HG02973 (cell line): Measurements from ENCODE around the gene SINHCAF.

Experiments
- ATAC-seq: cut with Tn5 transposase; IDR thresholded peaks from one replicate; pipeline ENCODE4 v1.9.1; 2021; ENCODE audit warnings: moderate library complexity; ENCODE audit not compliant: unreplicated experiment

Gene SINHCAF

DNA sequence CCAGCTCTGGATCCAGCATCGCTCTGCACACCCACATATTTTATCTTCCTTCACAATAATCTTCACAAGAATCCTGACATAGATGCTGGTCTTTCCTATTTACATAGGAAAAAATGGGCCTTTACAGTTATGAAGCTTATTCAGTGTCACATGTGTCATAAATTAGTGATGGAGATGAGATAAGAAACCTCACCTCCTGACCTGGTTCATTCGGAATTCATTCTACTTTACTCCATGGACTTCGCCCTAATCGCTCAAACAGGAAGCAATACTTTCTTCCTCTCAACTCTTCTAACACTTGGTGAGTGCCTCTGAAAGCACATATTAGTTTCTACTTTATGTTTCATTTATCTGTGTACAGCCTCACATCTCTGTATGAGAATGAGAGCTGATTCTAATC lies 12.0 kb upstream of the SINHCAF start:
- ATAC-seq, result no peak

DNA sequence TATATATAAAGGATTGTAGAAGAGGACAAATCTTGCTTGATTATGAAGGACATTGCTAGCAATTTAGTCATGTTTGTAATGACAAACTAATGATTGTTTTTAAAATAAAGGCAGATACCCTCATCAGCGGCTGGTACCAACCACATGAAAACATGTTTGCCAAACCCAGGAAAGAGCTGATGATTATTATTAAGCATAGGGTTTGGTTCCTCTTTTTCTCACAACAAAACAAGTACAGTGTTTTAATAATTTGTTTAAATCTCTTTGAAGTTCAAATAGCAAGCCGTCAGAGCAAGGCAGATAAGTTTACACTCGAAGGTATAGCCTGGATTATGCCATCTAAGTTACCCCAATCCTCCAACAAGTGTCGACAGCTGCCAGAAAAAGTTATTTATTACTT lies 5.3 kb upstream of the SINHCAF start:
- ATAC-seq, result no peak

DNA sequence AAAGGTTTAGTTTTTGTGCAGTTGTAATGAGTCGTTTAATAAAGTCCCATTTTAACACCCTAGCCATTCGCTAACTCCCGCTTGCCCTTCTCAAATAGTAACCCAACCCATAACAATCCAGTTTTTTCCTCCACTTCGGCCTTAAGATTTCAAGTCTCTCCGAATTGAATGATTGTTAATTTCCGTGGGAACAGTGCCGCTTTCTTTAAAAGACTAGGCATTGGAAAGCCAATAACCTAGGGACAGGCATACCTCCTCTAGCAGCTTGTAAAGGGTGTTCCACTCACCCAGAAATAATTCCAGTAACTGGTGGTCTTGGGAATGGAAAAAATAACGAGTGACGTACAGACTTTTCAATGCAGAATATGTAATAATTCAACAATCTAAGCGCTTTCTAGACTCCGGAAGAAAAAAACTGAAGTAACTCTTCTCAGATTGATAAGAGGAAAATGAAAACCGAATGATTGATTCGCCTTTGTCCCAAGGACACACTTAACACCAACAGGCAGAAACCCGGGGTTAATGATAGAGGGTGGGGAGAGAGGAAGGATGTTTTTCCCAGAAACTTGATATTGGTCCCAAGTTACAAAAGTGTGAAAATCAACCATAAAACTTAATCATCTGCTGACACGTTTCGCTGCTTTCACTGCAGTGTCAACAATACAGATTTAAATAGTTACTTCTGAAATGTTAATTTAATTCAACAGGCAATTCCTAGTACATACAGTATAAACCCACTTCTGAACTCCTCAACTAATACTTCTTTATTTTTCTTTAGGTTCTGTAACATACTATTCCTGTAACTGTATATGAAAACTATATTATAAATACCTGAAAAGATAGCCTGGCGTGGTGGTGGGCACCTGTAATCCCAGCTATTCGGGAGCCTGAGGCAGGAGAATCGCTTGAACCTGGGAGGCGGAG lies 1.0 kb upstream of the SINHCAF start:
- no peak for ATAC-seq

DNA sequence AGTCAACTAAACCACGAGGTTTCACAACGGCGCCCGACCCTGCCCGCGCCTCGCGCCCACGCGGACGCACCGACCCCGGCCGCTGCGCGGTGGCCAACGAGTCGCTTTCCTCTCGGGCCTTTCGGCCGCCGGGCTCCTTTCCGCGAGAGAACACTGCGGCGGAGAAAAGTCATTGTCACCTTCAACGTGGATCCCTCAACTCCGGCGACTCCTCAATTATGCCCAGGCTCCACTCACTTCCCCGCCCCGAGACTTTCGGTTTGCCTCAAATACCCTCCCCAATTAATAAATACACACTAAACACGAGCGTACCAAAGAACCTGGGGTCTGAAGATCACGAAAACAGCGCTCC lies 450 bp downstream of the SINHCAF start:
- ATAC-seq, result no peak

DNA sequence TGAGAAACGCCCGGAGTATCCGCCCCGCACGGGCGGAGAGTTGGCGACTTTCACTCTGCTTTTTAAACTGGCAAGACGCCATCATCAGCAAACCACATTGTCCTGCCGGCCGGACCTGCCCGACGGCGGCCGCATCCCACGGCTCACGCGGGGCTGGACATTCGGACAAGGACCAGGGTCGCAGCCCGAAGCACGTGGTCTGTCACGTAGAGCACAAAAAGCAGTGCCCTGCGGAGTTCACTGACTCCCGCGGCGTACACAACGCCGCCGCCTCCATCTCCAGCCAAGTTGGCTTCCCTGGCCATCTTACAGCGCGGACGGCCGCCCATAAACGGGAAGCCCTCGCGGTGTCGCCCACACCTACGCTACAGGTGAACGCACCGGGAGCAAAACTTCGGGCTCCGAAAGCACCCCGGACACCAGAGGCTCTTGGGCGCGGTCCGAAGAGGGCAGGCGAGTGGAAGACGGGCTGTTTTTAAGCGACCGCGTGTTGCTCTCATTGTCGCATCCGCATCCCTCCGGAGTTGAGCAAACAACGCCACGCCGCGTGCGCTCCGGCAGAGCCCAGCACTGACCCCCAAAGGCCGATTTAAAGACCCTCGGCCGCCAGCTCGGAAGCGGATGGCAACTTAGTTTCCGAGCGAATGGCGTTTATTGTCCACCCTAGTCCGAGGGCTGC lies 966 bp downstream of the SINHCAF start:
- ATAC-seq, result no peak

DNA sequence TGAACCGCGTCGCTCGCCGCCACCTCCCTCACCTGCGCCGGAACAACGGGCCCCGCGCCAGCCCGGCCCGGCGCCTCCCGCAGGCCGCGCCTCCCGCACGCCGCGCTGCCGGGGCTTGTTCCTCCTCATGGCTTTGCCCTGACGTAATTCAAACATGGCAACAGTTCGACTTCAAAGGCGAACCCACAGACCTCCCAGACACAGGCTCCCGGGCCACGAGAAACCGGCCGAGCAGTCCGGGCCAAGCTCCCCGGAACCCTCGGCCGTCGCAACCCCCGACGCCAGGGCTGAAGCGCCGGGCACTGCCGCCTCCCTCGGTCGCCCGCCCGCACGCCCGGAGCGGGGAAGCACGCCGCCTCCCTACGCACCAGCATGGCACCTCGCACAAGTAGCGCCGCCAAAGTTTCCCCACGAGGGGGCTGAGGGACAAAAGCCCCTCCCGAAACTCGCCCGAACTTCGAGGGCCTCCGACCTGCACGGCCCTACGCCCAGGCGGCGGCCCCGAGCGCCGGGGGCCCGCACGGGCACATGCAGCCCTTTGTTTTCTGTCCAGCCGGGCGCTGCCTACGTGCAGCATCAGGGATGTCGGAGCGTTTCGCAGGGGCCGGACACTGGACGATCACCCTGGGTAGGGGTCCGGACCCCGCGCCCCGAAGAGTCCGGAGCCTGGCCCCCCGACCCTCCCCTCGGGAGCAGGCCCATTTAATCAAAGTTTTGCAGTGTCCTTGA lies 1.7 kb downstream of the SINHCAF start:
- peak; percentile 24 for ATAC-seq

DNA sequence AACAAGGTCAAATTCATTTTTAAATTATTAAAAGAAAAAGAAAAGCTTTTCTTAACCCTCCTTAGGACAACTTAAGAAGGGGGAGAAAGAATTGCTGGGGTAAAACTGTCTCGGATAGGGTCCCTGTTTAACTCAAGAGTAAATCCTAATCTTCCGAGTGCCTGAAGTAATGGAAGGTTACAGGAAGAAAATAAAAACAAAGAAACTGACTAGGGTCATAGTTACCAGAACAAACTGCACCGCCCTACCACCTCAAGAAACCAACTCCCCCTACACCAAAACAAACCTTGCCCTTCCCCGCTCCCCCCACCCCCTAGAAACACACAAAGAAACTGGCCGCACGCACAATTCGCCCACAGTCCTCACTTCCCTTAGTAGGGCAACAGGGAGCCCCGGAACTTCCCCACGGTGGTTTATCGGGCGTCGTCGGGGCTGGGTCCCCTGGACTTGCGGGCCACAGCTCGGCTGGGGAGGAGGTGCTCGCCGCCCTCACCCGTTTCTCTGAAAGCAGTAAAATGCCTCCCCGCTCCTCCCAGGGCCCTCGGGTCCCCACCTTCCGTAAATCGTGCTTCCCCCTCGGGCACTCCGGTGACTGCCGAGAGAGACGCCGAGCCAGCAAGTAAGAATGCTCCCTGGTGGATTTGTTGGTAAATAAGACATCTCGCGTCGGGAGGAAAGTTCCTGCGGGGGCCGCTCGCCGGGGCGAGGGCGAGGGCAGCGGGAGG lies 2.4 kb downstream of the SINHCAF start:
- peak; percentile 18 for ATAC-seq

DNA sequence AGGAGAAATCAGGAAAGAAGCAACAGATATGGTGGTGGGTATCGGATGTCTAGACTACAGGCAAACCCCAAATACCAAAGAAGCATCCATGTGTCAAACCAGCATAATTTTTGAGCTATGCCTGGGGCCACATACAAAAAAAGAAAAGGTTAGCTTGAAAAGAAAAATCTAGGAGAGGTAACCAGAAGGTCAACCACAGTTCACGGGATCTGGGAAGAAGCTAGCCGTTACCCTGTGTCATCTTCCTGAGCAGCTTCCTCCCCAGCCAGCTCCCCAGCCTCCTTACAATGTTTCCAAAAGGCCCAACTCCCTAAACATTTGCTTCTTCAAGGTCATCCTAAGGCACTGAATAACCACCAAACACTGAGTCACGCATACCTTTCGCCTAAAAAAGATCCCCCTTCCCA lies 3.1 kb downstream of the SINHCAF start:
- ATAC-seq, result no peak

DNA sequence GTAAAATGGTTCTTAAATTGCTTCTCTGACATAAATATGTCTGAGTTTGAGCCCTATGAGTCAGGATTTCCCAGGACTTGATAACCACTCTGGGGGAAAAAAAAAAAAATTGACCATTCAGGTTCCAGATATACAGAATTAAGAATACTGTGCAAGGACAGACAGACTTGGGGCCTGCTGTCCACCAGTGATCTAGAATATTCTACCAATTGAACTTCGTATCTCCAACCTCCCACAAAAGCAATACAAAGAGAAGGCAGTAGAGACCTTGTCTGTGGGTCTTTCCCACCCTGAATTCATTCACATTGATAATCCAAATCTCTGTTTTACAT lies 4.1 kb downstream of the SINHCAF start:
- no peak for ATAC-seq

DNA sequence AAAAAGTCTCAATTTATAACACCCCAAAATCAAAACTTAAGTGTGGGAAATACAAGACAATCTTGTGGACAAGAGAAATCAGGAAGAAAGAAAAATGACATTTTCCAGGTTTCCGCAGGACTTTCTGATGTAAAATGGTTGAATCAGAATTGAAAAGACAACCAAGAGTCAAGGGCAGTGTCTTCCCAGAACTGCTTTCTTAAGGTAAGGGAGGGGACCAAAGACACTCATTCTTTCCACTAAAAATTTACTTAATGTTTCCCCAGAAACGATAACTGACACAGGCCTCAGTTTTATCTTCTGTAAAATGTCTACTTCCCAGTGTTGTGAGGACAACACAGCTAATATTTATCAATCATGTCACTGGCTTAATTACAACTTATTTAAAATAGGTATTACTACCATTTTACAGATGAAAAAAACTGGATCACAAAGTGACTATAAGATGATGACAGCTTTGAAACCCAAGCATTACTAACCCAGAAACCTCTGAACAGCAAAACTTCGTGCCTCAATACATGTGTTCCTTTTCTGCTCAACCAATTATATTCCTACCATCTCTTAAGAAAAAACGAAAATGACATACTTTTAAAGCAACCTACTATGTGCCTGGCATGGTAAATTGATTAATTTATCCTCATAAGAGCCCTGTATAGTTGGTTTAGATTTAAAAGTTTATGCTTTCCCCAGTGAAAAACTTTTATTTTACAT lies 4.6 kb downstream of the SINHCAF start:
- ATAC-seq, result no peak

DNA sequence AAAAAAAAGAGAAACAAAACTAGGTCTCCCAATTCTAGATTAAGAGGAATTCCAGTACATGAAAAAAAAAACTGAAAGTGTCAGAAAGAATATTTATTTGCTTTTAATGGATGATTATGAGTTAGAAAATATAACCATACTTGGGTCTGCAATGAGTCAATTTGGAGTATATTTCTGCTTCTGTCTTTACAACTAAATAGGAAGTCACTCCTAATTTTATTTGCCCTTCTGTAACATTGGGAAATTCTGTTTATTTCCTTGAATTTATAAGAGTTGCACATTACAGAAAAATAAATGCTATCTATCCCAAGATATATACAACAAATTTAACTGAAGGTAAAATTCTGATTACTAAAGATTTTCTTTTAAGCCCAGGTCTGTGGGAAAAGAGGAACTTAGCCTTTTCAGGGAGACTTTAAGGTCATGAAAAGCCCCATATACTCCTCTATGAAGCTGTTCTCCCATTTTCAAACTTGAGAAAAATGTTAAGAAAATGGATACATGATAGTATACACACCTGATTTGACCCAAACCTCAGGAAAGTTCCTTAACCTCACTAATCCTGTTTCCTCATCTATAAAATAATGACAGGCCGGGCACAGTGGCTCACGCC lies 7.2 kb downstream of the SINHCAF start:
- ATAC-seq, result no peak

DNA sequence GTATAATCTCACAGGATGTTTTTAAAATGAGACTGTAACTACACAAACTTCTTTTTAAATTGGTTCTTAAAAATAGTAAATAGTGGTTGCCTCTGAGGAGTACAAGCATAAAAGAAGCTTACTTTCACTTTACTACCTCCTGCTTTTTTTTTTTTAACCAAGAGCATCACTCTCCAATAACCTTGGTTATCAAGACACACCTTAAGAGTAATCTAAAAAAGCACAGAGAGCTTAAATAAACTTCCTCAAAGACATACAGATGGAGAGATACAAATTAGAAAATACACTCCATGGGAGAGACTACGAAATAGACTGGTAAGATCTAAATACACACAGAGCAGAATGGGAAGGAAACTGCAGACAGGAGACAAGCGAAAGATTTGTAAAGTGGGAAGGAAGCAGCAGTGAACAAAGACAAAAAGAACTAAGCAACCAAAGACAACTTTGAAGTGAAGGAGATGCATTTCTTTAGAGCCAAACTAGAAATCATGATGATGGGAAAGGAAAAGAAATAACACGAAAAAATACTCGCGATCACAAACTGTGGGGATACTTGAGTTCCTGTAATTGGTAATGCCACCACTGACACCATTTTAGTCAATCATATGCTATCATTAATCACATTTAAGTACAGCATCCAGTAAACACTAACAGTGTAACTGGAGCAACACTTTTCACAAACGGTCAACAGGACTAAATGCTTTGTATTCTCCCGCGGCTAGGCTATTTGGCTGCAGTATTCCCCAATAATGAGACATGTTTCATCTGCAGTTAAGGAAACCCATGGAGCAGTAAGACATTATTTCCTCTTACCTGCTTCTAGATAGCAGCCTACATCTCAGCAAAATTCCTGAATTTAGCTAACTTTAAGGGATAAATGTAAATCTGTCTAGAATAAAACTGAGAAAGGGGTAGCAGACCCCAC lies 8.2 kb downstream of the SINHCAF start:
- no peak for ATAC-seq

DNA sequence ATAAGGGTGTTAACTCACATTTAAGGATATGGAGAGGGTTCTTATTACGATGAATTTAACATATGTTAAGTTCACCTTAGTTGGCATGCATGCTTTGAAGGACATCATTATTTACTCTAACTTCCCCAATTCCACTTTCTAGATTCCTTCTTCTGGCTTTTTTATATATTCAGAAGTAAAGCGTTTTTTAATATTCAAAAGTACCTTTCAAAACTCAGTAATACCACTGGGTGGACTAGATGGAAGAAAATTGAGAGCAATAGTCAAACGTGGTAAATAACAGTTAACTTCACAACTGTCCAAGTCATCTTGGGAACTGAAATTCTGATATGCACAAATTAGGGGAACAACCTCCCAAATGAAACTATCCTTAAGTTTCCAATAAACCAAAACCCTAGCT lies 9.1 kb downstream of the SINHCAF start:
- ATAC-seq, result no peak

DNA sequence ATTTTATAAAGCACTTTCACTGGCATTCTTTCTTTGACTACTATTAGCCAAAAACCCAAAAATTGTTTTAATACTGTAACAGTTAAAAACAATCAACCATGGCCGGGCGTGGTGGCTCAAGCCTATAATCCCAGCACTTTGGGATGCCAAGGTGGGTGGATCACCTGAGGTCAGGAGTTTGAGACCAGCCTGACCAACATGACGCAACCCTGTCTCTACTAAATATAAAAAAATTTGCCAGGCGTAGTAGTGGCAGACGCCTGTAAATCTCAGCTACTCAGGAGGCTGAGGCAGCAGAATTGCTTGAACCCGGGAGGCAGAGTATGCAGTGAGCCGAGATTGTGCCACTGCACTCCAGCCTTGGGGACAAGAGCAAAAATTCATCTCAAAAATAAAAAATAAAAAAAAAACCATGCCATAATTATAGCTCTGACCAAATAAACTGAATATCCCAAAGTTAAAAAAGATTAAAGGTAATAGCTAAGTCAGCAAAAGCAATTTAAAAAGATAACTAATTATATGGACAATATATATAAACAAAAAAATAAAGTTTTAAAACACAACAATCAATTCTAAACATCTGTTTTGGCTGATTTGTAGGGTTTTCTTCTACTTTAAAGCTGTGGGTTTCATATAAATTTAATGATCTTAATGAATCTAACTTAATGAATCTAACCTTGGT lies 10.0 kb downstream of the SINHCAF start:
- no peak for ATAC-seq

DNA sequence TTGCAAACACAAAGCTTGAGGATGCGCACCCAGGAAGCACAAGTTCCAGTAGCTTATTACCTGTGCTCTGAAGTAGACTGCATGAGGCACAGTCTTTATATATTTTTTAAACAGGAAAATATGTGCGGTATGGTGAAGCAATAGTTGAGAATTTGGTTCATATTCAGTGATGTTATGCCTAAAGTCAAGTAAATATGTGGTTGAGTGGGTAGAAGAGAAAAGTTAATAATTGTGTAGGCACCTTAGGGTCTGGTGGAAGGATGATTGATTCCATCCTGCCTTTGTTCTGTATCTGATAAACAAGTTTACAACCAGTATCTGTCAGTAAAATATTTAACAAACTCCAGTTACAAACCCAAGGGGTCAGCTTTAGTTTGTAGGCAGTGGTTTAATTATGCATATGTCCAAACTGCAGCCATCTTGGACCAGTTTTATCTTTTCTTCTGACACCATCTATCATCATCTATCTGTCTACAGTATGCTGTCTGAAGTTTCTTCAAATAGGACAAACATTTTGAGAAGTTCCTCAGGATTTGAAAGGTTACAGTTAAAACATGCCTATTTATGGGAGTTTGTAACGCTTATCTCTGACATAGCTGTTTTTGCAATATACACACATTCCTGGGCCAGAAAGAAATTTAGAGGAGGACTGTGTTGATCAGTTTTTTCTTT lies 10.8 kb downstream of the SINHCAF start:
- ATAC-seq, result no peak

DNA sequence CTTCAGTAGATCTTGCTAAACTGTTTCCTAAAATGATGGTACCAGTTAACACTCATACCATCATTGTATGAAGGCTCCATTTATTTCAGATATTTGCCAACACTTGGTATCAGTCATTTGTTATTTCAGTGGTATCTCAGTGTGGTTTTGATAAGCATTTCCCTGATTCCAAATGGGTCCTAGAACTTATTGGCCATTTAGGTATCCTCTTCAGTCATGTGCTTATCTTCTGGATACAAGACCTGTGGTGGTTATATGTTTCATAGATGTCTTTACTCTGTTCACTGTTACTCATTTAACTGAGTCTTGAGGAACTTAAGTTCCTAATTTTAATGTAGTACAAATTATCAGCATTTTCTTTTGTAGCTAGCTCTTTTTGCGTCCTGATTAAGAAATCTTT lies 13.5 kb downstream of the SINHCAF start:
- no peak for ATAC-seq

DNA sequence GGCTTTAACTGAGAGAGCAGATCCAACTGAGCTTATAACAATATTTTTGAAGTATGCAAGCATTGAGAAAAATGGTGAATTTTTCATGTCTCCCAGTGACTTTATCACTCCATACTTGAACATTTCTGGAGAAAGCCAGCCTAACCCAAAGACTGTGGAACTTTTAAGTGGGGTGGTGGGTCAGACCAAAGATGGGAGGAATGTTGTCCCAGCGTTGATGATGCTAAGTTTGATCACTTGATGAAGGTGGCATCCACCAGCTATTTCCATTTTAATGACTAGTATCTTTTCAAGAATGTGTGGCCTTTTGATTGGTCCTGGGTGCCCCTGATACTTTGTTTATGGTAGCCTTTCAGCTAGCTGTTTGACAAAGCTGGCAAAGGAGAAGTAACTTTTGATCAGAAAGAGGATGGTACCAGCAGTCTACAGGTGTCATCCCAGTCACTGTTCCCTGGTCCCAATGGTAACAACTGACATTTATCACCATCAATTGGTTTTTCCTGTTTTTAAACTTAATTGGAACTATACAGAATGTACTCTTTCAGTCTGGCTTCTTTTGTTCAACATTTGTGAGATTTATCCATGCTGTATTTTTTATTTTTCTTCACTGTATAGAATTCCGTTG lies 14.2 kb downstream of the SINHCAF start:
- no peak for ATAC-seq

DNA sequence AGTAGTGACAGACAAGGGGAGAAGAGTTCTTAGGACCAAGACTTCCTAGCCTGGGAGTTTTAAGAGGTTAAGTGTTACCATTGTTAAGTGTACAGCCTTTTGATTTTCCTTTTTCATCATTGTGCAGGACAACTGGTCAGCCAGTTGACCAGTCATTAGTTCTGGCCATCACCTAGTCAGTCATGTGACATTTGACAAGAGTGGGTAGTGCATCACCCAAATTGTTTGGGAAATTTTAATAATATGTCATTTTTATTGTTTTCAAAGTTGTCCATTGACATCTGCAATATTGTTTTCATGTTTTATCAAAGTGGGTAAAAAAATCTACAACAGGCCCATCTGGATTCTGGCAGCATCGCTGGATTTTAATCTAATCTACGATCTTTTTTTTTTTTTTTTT lies 15.5 kb downstream of the SINHCAF start:
- no peak for ATAC-seq
